ENCODE results near the gene NPM3. TPM values are rescaled to one million over a fixed set of nuclear protein-coding genes. Genes with fewer than 3 reads are reported as not detected.
A peak's percentile ranks its signal among the peaks of the same experiment; 100 is the strongest.

The NPM3 gene
- total and polyA plus RNA-seq, 2 of the 8 experiments (the other 6 are each of a cell fraction or from before 2014, with no cell fraction given): 127 to 175 TPM

DNA sequence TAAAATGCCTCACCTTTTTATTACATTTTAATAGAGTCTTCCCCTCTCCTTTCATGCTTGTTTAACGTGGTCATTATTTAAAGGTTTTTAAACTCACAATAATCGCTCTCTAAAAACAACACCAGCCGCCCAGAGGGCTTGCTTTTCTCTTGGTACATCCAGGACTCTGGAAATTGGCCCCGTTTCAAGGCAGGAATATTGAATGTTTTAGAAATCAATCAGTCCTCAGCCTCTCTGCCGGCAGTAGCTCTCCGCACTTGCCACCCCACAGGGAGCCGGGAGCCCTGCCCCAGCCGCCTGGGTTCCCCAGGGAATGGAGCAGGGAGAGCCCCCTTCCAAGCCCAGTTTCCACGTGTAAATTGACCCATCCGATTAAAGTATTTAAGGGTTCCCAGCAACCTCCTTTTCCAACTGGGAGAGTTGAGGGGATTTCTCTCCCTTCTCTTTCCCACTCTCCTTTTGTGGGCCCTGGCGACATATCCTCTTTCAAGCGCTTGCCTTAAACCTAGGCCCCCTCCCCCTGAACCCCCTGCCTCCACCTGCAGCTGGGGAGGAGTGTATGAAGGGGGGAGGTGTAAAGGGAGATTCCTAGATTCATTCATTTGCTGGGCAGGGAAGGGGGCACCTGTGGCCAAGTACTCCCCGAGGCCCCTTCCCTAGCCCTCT, 9.2 kb downstream of the NPM3 start:
- Histone ChIP-seq H2AFZ (ENCODE audit: low read length) (no peak overlapping the region), H3K9ac (replicated peaks in 1 of 4; ENCODE audit: extremely low read depth in 1 of 4, low read depth in 3 of 4, low read length in 3 of 4) (no peak overlapping the region)

More for the DNA sequence above, 9.2 kb downstream of the NPM3 start:
- H3K4me3 ChIP-seq (ENCODE audit: extremely low read depth in 1 of 4, insufficient read depth in 2 of 4, low read depth in 3 of 4, low read length in 4 of 4): peak overlapping the region in 2 of 4 experiments; percentile 5 to 54; a peak in 4 of 8 replicates
- H3K36me3 ChIP-seq (ENCODE audit: control insufficient read depth in 2 of 4, insufficient read depth in 4 of 4, low read length in 3 of 4): no peaks in the 10 kb centered on the region; a peak in 1 of 8 replicates
- H2BK120ac ChIP-seq (replicated peaks; ENCODE audit: low read depth, low read length): no peak overlapping the region
- peaks cover 50 to 74% (median 69%) of the 10 kb centered on the region in 4 experiments for H3K27me3 ChIP-seq (replicated peaks in 1 of 4; ENCODE audit: control insufficient read depth in 3 of 4, extremely low read depth in 1 of 4, insufficient read depth in 3 of 4, low read length in 3 of 4)
- H3K18ac ChIP-seq (ENCODE audit: extremely low read depth, low read length): peak overlapping the region; percentile 24; the same call in 1 of the 2 replicates
- H2BK5ac ChIP-seq (ENCODE audit: low read depth, low read length): no peak overlapping the region
- H3K23me2 ChIP-seq (ENCODE audit: low read depth, low read length): peaks cover 12% of the 10 kb centered on the region; the same call in 1 of the 2 replicates
- no peak overlapping the region for H3K14ac ChIP-seq (ENCODE audit: insufficient read length)
- 0 out of 2 replicates have a peak overlapping the region, but pooled peaks have one; percentile 72 for H2BK15ac ChIP-seq (ENCODE audit: low read length)
- no peak overlapping the region for H3K56ac ChIP-seq (replicated peaks; ENCODE audit: insufficient read length, low read depth, low read length)
- H2BK20ac ChIP-seq (ENCODE audit: low read length): no peak overlapping the region
- peaks cover 16 to 40% (median 28%) of the 10 kb centered on the region in 4 experiments for H3K4me1 ChIP-seq (replicated peaks in 1 of 4; ENCODE audit: control insufficient read depth in 3 of 4, insufficient read depth in 4 of 4, low read length in 3 of 4)
- POLR2A ChIA-PET (ENCODE audit: partially characterized antibody): interaction anchor here (0.6 to 4.7 kb wide), 6 partner anchors 10 to 399 kb away, joined by 3 to 19 read pairs (median 6); partner anchors contain the start of genes NPM3 and OGA
- CTCF ChIA-PET (ENCODE audit: partially characterized antibody): interaction anchor here (0.6 to 9.2 kb wide), 15 partner anchors 10 to 560 kb away, joined by 3 to 100 read pairs (median 5); partner anchors contain the start of genes NPM3 and POLL
- FAIRE-seq (no peak), DNase-seq (ENCODE audit: low read depth in 1 of 2, low spot score in 2 of 2) (peak in 1 of 2 experiments; percentile 63)
- peak overlapping the region; percentile 47 to 76 for H3K4me2 ChIP-seq (ENCODE audit: insufficient read depth in 1 of 2, low read depth in 2 of 2, low read length in 2 of 2)
- TF ChIP-seq HDAC2 (IDR thresholded peaks at IDR 0.05; ENCODE audit: borderline replicate concordance in 1 of 2, low read depth in 2 of 2, low read length in 2 of 2): 0 out of 4 replicates have a peak, but pooled peaks of 1 of the 2 experiments have one; percentile 29
- no peak for TF ChIP-seq GABPA (IDR thresholded peaks at IDR 0.05; ENCODE audit: borderline replicate concordance, insufficient read depth, low read length)
- TF ChIP-seq RNF2 (IDR thresholded peaks at IDR 0.05; ENCODE audit: borderline replicate concordance, low read depth, low read length, missing control alignments, poor library complexity, severe bottlenecking): peak; percentile 48
- H3K79me1 ChIP-seq (ENCODE audit: low read depth, low read length): no peaks in the 10 kb centered on the region
- H3K27ac ChIP-seq (ENCODE audit: low read depth, low read length): no peak overlapping the region
- 5% methylated on average over 10 of the region's 13 CpGs; no CpG with 5 or more reads in 1 of the 2 experiments for WGBS, 2 experiments (ENCODE audit: extremely low coverage in 1 of 2, insufficient coverage in 1 of 2, insufficient read length in 1 of 2, insufficient replicate concordance in 2 of 2, low coverage in 1 of 2, low lambda C conversion rate in 2 of 2, missing lambda C conversion rate in 1 of 2)
- H2BK12ac ChIP-seq (ENCODE audit: low read depth, low read length): 0 out of 2 replicates have a peak overlapping the region, but pooled peaks have one; percentile 71
- H4K20me1 ChIP-seq (replicated peaks in 1 of 2; ENCODE audit: control insufficient read depth in 1 of 2, insufficient read depth in 2 of 2, low read length in 2 of 2): peaks cover 0 to 18% of the 10 kb centered on the region in 2 experiments
- no peak overlapping the region for H3K23ac ChIP-seq (ENCODE audit: insufficient read length)
- H4K8ac ChIP-seq (ENCODE audit: extremely low read depth, insufficient read depth, low read length): no peak overlapping the region
- H2AK5ac ChIP-seq (ENCODE audit: low read depth, low read length): no peak overlapping the region
- H4K91ac ChIP-seq (replicated peaks; ENCODE audit: insufficient read length, low read length): no peak overlapping the region
- H3K79me2 ChIP-seq (ENCODE audit: control insufficient read depth in 1 of 2, insufficient read depth in 2 of 2, low read length in 2 of 2): no peaks in the 10 kb centered on the region
- H3K9me3 ChIP-seq (ENCODE audit: insufficient read depth in 2 of 2, low read depth in 1 of 2, low read length in 1 of 2): no peaks in the 10 kb centered on the region
- no peak overlapping the region for H3K4ac ChIP-seq (replicated peaks; ENCODE audit: insufficient read length, low read depth, low read length)
- H4K5ac ChIP-seq (ENCODE audit: insufficient read length, low read depth, low read length): no peak overlapping the region

Measured in H1 (cell line).